ENCODE measurements around the gene RBM20. TPM values are rescaled to one million over a fixed set of nuclear protein-coding genes. Genes with fewer than 3 reads are reported as not detected.

Gene RBM20
- total and polyA plus RNA-seq, 2 experiments from 2014 or later = 3.7 to 4.0 TPM

DNA sequence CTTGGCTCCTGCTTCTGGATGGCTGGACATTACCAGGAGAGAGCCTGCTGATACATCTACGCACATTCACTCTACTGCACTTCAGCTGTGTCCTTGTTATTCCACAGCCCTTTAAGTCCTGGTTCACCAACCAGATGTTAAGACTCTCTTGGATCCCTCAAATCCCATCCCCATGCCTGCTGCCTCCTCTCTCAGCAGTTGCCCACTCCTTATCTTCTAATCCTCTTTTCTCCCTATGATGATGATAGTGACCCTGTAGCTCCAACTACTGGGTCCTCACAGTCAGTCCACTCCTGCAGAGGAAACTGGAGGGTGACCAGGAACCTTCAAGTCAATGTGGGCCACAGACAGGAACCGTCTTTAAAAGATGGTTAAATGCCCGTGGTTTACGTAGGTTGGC, 131.3 kb downstream of the RBM20 start:
- Histone ChIP-seq H2AFZ (no peak overlapping the region), H4K20me1 (ENCODE audit: insufficient read depth, poor library complexity, severe bottlenecking) (no peaks in the 10 kb centered on the region), H3K27me3 (no peaks in the 10 kb centered on the region), H3K36me3 (replicated peaks; ENCODE audit: insufficient read depth, low read depth) (no peaks in the 10 kb centered on the region), H3K9me2 (replicated peaks; ENCODE audit: insufficient read depth) (no peaks in the 10 kb centered on the region), H3K27ac (peak overlapping the region; percentile 97), H3K79me2 (no peaks in the 10 kb centered on the region), H3K9me3 (ENCODE audit: low read depth) (no peaks in the 10 kb centered on the region), H3K4me2 (no peak overlapping the region), H3K4me1 (ENCODE audit: insufficient read depth) (peaks cover 33% of the 10 kb centered on the region), H3K4me3 (no peak overlapping the region)
- WGBS (ENCODE audit: low lambda C conversion rate, missing lambda C conversion rate) = 97% methylated on average over 4 of the region's 4 CpGs
- TF ChIP-seq EZH2phosphoT487 (IDR thresholded peaks at IDR 0.05; ENCODE audit: low read depth, severe bottlenecking, unreplicated experiment) (no peak), EZH2 (IDR thresholded peaks at IDR 0.05; ENCODE audit: borderline replicate concordance) (no peak)
- TF ChIP-seq, protein P1, sequence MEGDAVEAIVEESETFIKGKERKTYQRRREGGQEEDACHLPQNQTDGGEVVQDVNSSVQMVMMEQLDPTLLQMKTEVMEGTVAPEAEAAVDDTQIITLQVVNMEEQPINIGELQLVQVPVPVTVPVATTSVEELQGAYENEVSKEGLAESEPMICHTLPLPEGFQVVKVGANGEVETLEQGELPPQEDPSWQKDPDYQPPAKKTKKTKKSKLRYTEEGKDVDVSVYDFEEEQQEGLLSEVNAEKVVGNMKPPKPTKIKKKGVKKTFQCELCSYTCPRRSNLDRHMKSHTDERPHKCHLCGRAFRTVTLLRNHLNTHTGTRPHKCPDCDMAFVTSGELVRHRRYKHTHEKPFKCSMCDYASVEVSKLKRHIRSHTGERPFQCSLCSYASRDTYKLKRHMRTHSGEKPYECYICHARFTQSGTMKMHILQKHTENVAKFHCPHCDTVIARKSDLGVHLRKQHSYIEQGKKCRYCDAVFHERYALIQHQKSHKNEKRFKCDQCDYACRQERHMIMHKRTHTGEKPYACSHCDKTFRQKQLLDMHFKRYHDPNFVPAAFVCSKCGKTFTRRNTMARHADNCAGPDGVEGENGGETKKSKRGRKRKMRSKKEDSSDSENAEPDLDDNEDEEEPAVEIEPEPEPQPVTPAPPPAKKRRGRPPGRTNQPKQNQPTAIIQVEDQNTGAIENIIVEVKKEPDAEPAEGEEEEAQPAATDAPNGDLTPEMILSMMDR (IDR thresholded peaks at IDR 0.05; ENCODE audit: poor library complexity) = no peak
- no peak for DNase-seq (ENCODE audit: low spot score)

DNA sequence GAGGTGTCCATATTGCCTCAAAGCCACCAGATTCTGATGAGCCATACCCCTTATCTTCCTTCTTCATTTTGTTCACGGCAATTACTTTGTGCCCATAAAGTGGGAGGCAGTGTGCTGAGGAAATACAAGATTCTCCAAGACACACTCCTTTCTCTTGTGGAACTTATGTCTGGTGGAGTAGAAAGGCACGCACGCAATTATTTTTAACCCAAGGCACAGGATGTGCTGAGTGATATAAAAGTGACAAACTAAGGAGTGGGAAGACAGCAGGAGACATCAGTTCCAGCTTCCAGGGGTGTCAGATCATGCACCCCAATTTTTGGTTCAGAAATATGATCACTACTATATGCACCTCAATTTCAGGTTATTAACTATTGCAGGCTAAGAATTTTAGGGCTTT, 132.9 kb downstream of the RBM20 start:
- Histone ChIP-seq H3K4me2 (no peak overlapping the region), H3K4me3 (no peak overlapping the region), H3K27me3 (no peaks in the 10 kb centered on the region), H3K27ac (peak overlapping the region; percentile 97), H4K20me1 (ENCODE audit: insufficient read depth, poor library complexity, severe bottlenecking) (no peaks in the 10 kb centered on the region), H2AFZ (no peak overlapping the region), H3K79me2 (no peaks in the 10 kb centered on the region), H3K36me3 (replicated peaks; ENCODE audit: insufficient read depth, low read depth) (no peaks in the 10 kb centered on the region), H3K9me2 (replicated peaks; ENCODE audit: insufficient read depth) (no peaks in the 10 kb centered on the region), H3K4me1 (ENCODE audit: insufficient read depth) (peaks cover 33% of the 10 kb centered on the region), H3K9me3 (ENCODE audit: low read depth) (no peaks in the 10 kb centered on the region)
- 84% methylated on average over 3 of the region's 3 CpGs for WGBS (ENCODE audit: low lambda C conversion rate, missing lambda C conversion rate)
- no peak for TF ChIP-seq EZH2phosphoT487 (IDR thresholded peaks at IDR 0.05; ENCODE audit: low read depth, severe bottlenecking, unreplicated experiment)
- no peak for TF ChIP-seq EZH2 (IDR thresholded peaks at IDR 0.05; ENCODE audit: borderline replicate concordance)
- TF ChIP-seq, protein P1 (IDR thresholded peaks at IDR 0.05; ENCODE audit: poor library complexity) = no peak
- DNase-seq (ENCODE audit: low spot score) = no peak

DNA sequence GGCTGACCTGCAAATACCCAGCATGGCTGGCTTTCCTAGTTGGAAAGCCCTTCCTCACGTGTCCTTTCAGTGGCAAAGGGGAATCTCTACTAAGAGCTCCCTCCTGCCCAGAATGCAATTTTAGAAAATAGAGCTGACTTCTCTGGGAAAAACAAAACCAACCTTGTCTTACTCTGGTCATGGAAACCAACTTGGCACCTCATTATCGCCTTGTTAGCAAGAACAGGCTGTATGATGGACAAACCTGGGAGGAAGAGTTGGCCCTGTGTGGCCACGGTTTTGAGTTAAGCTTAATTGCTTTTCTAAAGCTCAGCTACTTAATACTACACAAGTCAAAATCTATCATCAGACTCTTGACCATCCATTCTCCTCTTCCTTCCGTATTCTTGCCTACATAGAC, 133.5 kb downstream of the RBM20 start:
- H3K4me3 ChIP-seq = no peak overlapping the region

More for the DNA sequence above, 133.5 kb downstream of the RBM20 start:
- Histone ChIP-seq H3K79me2 (no peaks in the 10 kb centered on the region), H3K4me2 (no peak overlapping the region), H3K4me1 (ENCODE audit: insufficient read depth) (peaks cover 33% of the 10 kb centered on the region), H4K20me1 (ENCODE audit: insufficient read depth, poor library complexity, severe bottlenecking) (no peaks in the 10 kb centered on the region), H3K9me2 (replicated peaks; ENCODE audit: insufficient read depth) (no peaks in the 10 kb centered on the region), H3K36me3 (replicated peaks; ENCODE audit: insufficient read depth, low read depth) (no peaks in the 10 kb centered on the region), H2AFZ (no peak overlapping the region), H3K27ac (peak overlapping the region; percentile 97), H3K9me3 (ENCODE audit: low read depth) (no peaks in the 10 kb centered on the region), H3K27me3 (no peaks in the 10 kb centered on the region)
- no peak for DNase-seq (ENCODE audit: low spot score)
- TF ChIP-seq EZH2 (IDR thresholded peaks at IDR 0.05; ENCODE audit: borderline replicate concordance) (no peak), EZH2phosphoT487 (IDR thresholded peaks at IDR 0.05; ENCODE audit: low read depth, severe bottlenecking, unreplicated experiment) (no peak)
- TF ChIP-seq, protein P1 (IDR thresholded peaks at IDR 0.05; ENCODE audit: poor library complexity) = no peak
- 76% methylated on average over 4 of the region's 4 CpGs for WGBS (ENCODE audit: low lambda C conversion rate, missing lambda C conversion rate)

All from hepatocyte (in vitro differentiated cells).